Stimulated activated CD4-positive, alpha-beta T cell treated with anti-CD3 and anti-CD28 coated beads, Interleukin-2, amount 100 ng/mL, for 24 hours (primary cell): Measurements from ENCODE around the gene OPN1MW3.
A peak's percentile ranks its signal among the peaks of the same experiment; 100 is the strongest.
"Not testable (repeated sequence)": the region's sequence is repeated elsewhere in the genome, so short reads cannot be mapped to it uniquely, and the experiment has no call there.

Experiments used
- DNase-seq, 2 donors: peaks; one replicate each; pipeline ENCODE4 v3.0.0-alpha.2; 2020

OPN1MW3 gene

DNA sequence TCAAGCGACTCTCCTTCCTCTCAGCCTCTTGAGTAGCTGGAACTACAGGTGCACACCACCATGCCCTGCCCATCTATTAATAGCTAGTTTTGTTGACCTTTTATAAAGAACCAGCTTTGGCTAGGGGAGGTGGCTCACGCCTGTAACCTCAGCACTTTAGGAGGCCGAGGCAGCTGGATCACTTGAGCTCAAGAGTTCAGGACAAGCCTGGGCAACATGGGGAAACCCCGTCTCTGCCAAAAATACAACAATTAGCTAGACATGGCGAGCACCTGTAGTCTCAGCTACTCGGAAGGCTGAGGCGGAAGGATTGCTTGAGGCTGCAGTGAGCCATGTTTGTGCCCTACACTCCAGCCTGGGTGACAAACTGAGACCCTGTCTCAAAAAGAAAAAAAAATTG lies 40.9 kb downstream of the OPN1MW3 start:
- DNase-seq: no peak

DNA sequence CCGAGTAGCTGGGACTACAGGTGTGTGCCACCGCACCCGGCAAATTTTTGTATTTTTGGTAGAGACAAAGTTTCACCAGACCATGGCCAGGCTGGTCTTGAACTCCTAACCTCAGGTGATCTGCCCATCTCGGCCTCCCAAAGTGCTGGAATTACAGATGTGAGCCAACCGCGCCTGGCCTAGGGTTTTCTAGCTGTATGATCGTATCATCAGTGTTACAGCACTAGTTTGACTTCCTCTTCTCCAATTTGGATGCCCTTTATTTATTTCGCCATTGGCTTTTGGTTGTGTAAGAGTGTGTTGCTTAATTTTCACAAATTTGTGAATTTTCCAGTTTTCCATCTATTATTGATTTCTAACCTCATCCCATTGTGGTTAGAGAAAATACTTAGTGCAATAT lies 43.4 kb downstream of the OPN1MW3 start:
- DNase-seq: no peak

DNA sequence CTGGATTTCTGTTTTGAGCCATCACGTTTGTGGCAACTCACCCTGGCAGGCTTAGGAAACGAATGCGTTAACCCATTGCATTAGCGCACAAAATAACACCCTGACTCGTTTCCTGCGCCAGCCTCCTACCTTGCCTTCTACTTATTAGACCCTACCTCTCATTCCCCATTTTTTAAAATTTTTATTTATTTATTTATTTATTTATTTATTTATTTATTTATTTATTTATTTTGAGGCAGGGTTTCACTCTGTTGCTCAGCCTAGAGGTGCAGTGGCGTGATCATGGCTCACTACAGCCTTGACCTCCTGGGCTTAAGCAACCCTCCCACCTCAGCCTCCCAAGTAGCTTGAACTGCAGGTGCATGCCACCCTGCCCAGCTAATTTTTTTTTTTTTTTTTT lies 45.6 kb downstream of the OPN1MW3 start:
- DNase-seq: not testable (repeated sequence)

DNA sequence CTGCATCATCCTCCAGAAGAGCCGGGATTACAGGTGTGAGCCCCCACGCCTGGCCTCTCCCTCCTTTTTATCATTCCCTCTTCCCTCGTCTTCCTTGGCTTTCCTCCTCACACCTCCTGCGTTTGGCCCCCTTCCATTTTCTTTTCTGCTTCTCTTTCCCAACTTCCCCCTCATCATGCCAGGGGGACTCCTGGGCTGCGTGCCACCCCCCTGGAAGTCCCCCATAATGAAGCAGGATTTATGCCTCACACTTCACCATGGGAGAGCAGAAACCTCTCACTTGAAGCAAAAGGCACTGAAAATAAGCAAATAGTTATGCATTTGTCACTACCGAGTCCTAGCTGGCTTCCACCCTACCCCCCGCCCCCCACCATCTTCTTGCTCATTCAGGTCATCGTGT lies 46.1 kb downstream of the OPN1MW3 start:
- no peak for DNase-seq

DNA sequence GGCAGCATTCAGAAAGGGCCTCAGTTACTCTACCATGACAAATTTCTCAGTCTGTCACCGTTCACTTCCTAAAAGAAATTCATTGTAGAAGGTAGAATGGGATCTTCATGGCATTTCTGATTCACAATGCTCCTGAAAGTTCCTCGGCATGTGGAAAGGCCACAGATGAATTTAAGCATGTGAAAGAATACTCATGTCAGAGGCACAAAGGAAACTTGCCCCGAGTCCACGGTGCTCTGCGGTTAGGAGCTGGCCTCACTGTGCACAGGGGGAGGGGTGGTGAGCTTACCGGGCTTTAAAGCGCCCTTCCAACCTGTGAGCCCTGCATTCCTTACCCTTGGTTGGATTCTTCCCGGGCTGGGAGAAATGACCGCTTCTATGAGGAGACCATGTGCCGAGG lies 47.5 kb downstream of the OPN1MW3 start:
- DNase-seq: no peak

DNA sequence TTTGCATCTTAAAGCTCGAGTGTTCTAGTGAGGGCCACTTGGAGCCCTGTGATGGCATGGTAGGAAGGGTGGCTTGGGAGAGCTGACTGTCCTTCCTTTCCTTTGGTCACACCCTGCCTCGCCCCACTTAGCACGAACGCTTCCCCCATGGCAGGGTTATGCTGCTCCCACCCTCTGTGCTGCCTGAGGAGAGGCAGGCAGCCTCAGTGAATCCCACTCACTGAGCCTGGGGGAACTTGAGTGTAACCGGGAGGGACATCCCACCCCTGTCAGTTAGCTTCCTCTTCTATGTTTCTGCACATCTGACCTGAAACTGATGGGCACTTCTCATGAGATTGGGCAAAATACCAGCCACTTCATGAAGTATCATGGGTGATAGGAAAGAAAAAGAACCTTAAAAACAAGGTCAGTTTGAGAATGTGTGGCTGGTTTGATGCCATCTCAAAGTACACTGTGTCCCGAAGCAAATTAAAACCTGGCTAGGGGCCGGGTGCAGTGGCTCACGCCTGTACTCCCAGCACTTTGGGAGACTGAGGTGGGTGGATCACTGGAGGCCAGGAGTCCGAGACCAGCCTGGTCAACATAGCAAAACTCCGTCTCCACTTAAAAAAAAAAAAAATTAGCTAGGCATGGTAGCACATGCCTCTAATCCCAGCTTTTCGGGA lies 48.3 kb downstream of the OPN1MW3 start:
- no peak for DNase-seq

DNA sequence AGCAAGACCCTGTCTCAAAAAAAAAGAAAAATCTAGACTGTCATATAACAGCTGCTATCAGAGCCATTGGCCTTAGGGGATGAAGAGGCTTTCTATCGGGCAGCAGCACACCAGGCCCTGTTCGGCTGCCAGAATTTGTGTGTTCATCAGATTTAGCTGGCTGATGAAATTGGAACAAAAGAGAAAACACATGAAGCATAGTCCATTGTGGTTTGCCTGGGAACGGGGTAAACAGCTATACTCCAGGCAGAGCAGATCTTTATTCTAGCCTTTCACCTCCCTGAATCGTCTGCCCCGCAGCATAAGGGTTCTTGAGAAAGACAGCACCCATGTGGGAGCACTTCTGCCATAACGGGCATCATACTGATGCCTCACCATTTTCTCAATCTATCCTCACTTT lies 49.8 kb downstream of the OPN1MW3 start:
- no peak for DNase-seq

DNA sequence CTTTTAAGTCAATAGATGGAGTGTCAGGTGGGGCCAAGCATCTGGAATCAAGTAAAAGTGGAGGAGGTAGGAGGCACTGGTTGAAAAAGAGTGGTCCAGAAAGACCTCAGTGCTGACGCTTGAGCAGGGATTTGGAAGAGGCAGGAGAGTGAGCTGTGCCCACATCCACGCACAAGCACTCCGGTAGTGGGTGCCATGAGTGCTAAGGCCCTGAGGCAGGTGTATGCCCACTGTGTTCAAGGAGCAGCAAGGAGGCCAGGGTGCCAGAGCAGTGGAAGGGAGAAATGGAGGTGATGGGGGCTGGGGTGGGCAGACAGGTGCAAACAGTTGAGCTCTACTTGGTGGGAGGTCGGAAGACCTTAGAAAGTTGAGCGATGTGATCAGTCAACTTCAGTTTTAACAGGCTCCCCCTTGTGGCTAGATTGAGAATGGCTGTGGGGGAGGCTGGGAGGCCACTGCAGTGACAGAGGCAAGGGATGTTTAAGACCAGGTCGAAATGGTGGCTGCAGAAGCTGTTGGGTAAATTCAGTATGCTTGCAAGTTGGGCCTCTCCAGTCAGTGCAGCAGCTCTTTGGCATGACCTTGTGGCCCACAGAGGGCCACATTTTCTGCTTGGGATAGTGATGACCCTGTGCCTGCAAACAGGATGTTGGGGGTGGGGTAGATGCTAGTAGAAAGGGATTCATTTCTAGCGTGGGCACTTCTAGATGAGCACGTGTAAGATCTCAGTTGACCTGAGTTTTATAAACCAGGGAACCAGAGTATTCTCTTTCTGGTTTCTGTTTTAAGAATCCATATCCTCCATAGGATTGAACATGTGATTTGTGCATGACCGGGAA lies 50.9 kb downstream of the OPN1MW3 start:
- DNase-seq: peak; percentile 84 to 86

DNA sequence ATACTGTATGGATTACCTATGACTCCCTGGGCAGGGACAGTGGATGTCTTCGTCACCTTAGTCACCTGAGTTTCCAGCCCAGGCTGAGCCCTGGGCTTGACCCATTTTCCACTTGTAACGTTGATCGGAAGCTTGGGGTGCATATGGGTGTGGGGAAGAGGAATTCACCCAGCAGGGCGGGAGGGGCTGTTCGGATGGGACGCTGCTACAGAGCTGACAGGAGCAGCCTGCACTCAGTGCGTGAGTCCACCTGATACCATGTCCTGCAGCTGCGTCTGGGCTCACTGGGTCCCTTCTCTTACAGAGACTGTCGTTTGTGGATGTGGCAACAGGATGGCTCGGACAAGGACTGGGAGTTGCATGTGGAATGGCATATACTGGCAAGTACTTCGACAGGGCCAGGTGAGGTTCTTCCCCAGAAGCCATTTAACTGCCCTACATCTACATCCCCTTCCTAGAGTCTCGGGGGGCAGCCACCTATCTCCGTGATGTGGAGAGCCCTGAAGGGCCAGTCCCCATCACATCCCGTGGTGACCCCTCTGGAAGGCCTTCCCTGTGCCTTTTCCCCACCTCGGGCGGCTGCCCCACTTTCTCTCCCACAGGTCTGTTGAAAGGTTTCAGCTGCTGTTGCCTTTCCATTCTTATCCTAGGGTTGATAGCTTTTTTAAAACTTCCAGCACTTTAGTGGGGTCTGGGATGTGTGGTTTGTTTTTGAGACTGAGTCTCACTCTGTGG lies 51.8 kb downstream of the OPN1MW3 start:
- DNase-seq: no peak

DNA sequence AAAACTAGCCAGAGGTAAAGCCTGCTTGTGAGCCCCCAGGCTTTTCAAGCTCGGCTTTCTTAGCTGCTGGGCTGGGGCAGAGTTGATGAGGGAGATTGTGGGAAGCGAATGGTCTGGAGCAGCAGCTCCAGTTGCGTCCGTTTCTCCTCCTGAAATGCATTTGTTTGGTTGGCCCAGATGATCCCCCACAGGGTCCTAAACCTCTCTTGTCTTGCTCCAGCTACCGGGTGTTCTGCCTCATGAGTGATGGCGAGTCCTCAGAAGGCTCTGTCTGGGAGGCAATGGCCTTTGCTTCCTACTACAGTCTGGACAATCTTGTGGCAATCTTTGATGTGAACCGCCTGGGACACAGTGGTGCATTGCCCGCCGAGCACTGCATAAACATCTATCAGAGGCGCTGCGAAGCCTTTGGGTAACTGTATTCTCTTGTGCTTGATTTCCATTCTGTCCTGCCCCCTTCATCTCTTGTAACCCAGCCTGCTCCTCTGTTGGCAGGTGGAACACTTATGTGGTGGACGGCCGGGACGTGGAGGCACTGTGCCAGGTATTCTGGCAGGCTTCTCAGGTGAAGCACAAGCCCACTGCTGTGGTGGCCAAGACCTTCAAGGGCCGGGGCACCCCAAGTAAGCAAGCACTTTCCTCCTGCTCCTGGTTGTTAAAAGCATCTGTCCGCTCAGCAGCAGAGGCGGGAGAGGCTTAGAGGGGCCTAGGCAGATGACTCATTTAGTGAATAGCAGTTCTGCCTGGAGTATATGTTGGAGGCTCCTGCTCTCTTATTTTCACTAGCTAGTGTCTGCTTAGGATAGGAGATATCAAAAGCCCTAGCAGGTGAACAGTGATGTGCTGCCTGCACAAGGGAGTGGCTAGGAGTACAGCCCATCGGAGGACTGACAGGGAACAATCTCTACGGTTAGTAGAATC lies 53.5 kb downstream of the OPN1MW3 start:
- no peak for DNase-seq

DNA sequence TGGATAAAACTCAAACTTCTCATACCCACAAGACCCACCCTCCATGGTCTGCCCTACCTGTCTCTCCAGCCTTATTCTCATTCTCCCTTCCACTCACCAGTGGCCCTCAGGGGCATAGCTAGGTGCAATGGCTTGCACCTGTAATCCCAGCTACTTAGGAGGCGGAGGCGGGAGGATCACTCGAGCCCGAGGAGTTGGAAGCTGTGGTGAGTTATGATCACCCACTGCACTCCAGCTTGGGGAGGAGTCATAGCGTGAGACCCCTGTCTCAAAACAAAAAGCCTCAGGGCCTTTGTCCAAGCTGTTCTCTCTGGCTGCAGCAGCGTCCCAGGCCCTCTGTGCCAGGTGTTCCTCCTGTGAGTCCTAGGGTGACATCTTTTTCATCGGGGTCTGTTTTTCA lies 54.7 kb downstream of the OPN1MW3 start:
- no peak for DNase-seq

DNA sequence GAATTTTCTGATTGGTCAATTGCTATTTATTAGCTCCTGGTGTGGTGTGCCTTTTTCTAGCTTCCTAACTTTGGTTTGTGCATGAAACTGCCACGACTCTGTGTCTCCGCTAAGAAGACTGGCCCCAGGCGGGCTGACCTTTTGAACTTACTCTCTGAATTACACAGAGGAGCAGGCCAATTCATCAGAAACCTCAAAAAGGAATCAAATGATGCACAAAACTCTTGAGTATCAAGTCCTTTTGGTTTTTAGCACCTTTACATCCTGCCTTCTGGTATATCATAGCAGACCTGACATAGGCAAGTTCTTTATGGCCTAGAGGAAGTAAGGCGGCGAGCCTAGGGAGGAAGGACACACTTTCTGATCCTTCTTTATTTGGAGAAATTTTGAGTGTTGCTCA lies 55.8 kb downstream of the OPN1MW3 start:
- DNase-seq: peak; percentile 23 to 40

DNA sequence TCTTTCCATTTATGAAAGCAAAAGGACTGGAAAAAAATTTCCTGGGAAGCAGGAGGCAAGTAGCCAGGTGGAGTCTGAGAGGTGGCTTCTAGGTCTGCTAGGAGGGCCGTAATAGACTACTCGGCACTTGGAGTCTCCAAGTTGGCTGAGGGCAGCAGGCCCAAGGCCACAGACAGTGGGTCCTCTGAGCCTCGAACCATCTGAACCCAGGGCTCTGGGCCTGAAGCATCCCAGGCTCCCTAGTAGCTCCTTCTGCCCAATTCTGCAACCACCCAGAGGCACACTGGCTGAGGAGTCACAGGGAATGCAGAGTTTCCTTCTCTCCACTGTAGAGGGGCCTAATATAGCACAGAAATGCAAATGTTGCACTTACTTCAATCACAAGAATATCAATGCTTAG lies 58.0 kb downstream of the OPN1MW3 start:
- DNase-seq: no peak

DNA sequence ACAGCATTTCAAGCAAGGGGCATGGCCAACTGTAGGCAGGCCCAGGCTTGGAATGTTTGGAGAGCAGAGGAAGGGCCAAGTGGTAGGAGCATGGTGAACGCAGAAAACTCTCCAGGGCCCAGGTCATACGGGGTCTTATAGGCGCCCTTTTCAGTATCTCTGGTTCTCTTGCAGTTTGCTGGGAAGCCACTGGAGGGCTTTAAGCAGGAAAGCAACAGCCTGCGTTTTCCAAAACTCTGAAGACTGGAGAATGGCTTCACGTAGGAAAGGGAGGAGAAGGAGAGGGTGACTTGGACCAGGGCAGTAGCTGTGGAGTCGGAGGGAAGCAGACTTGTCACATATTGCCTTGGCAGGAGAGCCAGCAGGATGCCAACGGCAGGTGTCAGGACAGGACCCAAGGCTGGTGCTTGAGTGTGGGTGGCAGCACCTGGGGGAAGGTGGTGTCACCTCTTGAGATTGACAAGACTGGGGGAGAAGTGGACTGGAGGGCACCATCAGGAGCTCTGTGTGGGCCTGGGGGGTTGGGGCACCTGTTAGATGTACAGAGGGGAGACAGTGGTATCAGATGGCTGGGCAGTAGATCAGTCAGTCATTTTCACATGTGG lies 60.1 kb downstream of the OPN1MW3 start:
- DNase-seq: no peak

DNA sequence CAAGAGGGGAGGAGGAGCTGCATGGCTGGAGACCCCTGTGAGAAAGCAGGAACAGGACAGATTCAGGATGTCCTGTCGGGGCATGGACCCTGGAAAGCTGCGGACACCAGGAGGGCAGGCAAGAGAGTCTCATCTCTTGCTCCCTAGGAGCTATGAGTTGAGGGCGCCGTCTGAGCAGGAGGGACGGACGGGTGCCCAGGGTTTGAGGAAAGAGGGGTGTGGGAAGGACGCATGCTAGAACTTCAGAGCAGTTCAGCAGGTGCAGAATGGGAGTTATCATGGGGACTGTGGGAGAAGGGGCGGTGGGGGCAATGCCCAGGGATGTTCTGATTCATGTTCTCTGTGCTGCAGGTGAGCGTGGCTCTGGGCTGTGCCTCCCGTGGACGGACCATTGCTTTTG lies 63.0 kb downstream of the OPN1MW3 start:
- no peak for DNase-seq
